OCI-M2 (cell line): ENCODE measurements around the gene GINS2.

Source experiments
- DNase-seq: peaks from one replicate; lab custom pipeline; 2025; ENCODE audit not compliant: unreplicated experiment; lab: John Stamatoyannopoulos, UW

The GINS2 gene

GRCh38 chr16:85628265-85628556 lies 60.5 kb downstream of the GINS2 start:
- DNase-seq, result no peak

DNA sequence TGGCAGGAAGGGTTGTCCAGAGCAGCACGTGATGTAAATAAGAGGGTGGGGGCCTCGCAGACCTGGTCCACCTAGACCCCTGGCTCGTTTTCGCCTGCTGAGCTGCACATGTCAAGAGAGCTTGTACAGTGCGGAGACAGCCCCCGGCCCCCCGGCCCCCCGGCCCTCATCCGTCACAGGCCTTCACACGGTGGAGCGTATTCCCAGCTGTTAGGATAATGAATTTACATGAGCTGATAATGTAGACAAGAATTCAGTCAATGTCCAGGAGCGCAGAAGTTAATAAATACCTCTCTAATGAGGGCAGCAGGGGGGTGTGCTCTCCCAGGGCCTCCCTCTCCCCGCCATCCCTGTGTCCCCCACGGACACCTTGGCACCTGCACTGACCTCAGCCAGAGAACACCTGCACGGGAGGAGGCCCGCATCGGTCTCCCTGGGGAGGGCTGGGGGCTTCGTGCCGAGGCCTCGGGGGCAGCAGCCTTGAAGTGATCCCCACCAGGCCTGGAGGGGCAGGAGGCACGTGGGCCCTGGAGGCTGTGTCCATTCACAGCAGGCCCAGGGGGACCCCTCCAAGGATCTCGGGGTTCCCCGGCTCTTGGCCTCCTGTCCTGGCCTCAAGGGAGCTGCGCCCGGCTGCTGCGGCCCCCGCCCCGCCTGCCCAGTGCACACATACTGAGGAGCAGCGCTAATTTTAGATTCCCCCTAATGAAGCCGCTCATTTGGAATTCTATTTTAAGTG lies 61.1 kb downstream of the GINS2 start:
- no peak for DNase-seq

DNA sequence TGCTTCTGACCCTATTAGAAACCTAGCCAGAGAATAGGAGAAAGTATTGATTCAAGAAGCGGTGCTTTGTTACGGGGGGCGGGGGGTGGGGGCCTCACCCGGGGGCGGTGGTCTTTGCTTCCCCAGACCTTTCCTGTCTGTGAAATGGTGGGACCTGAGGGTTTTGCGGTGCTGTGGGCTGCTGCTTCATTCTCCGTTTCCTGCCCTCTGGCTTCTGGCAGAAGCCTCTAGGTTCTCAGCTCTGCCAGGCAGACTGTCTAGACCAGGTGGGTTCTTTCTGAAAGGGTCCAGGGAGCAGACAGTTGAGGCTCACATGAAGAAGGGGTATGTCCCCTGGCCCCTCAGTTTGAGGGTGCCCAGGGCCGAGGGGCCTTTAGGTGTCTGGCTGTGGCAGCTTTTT lies 61.7 kb downstream of the GINS2 start:
- DNase-seq, result no peak
